ENCODE results near the gene MATN3.

The MATN3 gene

GRCh38 chr2:19982268-19982667 lies 30.2 kb downstream of the MATN3 start:
- H3K27ac ChIP-seq, result no peak overlapping the region
- POLR2A ChIA-PET (ENCODE audit: low non-redundant PET), result no interaction called here
- CTCF ChIA-PET, result no interaction called here
- no peak for DNase-seq (ENCODE audit: low spot score)
- TF ChIP-seq CTCF (conservative IDR thresholded peaks at IDR 0.05; ENCODE audit: low read depth), result no peak

- no peak for DNase-seq (ENCODE audit: low spot score)
- ChIA-PET CTCF (interaction anchor here (0.6 kb wide), 2 partner anchors 13 to 64 kb away, joined by 3 to 4 read pairs; no protein-coding TSS in a partner anchor), POLR2A (ENCODE audit: low non-redundant PET) (no interaction called here)
- H3K27ac ChIP-seq, result no peak overlapping the region
- TF ChIP-seq CTCF (conservative IDR thresholded peaks at IDR 0.05; ENCODE audit: low read depth), result no peak
These were observed 32.5 kb downstream of the MATN3 start for GRCh38 chr2:19979932-19980331.

GRCh38 chr2:19973466-19973865 lies 39.0 kb downstream of the MATN3 start:
- TF ChIP-seq CTCF (conservative IDR thresholded peaks at IDR 0.05; ENCODE audit: low read depth), result no peak
- ChIA-PET POLR2A (ENCODE audit: low non-redundant PET) (no interaction called here), CTCF (interaction anchor here (0.6 kb wide), 1 partner anchor 37 kb away, joined by 3 read pairs; no protein-coding TSS in a partner anchor)
- no peak for DNase-seq (ENCODE audit: low spot score)
- no peak overlapping the region for H3K27ac ChIP-seq

- H3K27ac ChIP-seq, result no peak overlapping the region
- DNase-seq (ENCODE audit: low spot score), result no peak
- ChIA-PET POLR2A (ENCODE audit: low non-redundant PET) (no interaction called here), CTCF (no interaction called here)
- no peak for TF ChIP-seq CTCF (conservative IDR thresholded peaks at IDR 0.05; ENCODE audit: low read depth)
These were observed 40.8 kb downstream of the MATN3 start for GRCh38 chr2:19971691-19972090.

GRCh38 chr2:19963386-19963785 lies 49.1 kb downstream of the MATN3 start:
- DNase-seq (ENCODE audit: low spot score), result no peak
- POLR2A ChIA-PET (ENCODE audit: low non-redundant PET), result no interaction called here
- no peak for TF ChIP-seq CTCF (conservative IDR thresholded peaks at IDR 0.05; ENCODE audit: low read depth)
- CTCF ChIA-PET, result interaction anchor here (0.6 kb wide), 1 partner anchor 144 kb away, joined by 3 read pairs; no protein-coding TSS in a partner anchor
- H3K27ac ChIP-seq, result no peak overlapping the region

GRCh38 chr2:19955544-19956422 lies 56.7 kb downstream of the MATN3 start:
- DNase-seq (ENCODE audit: low spot score), result peak; percentile 72
- POLR2A ChIA-PET (ENCODE audit: low non-redundant PET), result no interaction called here
- CTCF ChIA-PET, result interaction anchor here (0.6 to 1.2 kb wide), 16 partner anchors 9 to 249 kb away, joined by 3 to 7 read pairs (median 4); partner anchors contain the start of gene MATN3
- peak; percentile 91 for TF ChIP-seq CTCF (conservative IDR thresholded peaks at IDR 0.05; ENCODE audit: low read depth)
- no peak overlapping the region for H3K27ac ChIP-seq
